HG03039 (cell line): Measurements from ENCODE around the gene SERHL2.
"Not testable (repeated sequence)": the region's sequence is repeated elsewhere in the genome, so short reads cannot be mapped to it uniquely, and the experiment has no call there.

Experiments
- ATAC-seq: cut with Tn5 transposase; IDR thresholded peaks from one replicate; pipeline ENCODE4 v1.9.1; 2021; ENCODE audit warnings: mild to moderate bottlenecking, moderate library complexity; ENCODE audit not compliant: unreplicated experiment

Gene SERHL2

DNA sequence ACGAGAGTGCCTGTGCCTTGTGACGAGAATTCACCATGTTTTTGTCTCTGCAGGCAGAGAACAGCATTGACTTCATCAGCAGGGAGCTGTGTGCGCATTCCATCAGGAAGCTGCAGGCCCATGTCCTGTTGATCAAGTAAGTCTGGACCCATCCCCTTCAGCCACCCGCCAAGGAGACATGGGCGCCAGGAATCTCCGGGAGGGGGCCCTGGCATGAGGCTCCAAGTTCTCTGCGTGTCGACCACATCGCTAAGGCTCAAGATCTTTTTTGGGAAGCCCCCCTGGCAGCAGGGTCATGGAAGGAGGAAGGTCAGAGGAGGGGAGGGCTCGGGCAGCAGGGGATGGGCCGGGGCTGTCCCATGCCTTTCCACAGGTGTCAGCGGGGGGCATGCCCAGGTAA is 17.3 kb downstream of the SERHL2 start:
- not testable (repeated sequence) for ATAC-seq

DNA sequence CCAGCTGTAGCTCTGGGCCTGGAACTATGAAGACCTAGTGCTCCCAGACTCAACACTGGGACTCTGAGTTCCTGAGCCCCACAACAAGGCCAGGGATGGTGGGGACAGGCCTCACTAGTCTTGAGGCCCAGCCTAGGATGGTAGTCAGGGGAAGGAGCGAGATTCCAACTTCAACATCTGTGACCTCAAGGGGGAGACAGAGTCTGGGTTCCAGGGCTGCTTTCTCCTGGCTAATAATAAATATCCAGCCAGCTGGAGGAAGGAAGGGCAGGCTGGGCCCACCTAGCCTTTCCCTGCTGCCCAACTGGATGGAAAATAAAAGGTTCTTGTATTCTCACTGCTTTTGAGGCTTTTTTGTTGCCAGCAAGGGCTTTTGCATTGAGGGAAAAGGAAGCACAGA is 20.3 kb downstream of the SERHL2 start:
- not testable (repeated sequence) for ATAC-seq

DNA sequence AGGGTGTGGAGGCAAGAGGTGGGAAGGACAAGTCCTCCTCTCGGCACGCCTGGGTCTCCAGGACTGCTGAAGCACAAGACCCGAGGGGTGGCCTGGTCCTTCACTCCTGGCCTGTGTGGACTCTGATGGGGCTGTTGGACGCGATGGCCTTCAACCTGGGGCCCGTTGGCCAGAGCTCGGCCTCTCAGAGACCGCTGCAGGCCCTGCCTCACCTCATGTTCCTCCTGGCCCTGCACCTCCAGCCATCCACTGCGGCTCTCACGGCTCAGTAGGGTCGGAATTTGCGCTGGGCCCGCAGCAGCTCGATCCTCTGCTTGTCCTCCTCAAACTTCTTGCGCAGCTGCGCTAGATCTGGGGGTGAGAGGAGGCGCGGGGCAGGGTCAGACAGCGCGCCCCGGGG is 20.7 kb downstream of the SERHL2 start:
- ATAC-seq = not testable (repeated sequence)

- ATAC-seq = not testable (repeated sequence)
Measured at GRCh38 chr22:42575996-42576574, 22.3 kb downstream of the SERHL2 start.

GRCh38 chr22:42577141-42577540 is 23.4 kb downstream of the SERHL2 start:
- not testable (repeated sequence) for ATAC-seq

DNA sequence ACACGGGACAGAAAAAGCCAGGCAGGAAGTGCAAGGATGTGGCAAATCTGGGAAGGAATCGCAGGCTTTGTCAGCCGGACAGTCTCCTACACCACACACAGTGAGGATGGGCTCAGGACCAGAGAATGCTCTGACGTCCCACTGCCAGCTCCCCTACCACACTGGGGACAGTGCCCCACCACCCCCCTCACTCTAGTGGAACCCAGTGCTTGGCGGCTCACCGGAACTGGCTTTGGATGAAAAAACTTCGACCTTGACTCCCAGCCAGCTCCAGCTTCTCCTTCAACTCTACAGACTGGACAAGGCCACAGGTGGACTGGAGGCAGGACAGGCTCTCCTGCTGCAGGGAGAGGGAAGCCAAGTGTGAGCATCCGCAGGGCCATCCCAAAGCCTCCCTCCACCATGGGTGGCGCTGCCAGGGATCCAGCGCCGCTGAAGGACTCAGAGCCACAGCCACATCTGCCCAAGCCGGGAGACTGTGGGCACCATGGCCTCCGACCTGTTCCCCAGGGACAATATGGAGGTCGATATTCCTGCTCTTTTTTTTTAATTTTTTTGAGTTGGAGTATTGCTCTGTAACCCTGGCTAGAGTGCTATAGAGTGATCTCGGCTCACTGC is 24.0 kb downstream of the SERHL2 start:
- ATAC-seq = no peak

DNA sequence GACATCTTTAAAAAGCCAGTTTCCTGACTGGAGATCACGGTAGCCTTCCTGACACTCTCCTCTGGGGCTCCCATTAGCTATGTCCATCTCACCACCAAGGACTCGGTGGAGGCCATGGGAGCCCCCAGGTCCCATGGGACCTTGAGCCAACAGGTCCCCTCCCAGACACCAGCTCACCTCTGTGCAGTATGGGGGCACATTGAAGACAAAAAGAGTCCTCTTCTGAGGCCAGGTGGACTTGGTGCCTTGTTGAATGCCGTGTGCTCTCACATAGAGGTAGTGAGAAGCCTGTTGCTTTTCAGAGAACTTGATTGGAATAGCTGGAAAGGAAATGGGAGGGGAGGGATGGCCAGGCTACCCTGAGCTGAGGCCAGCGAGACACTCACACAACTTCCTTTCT is 26.3 kb downstream of the SERHL2 start:
- not testable (repeated sequence) for ATAC-seq

GRCh38 chr22:42581194-42581761 is 27.5 kb downstream of the SERHL2 start:
- ATAC-seq = not testable (repeated sequence)

DNA sequence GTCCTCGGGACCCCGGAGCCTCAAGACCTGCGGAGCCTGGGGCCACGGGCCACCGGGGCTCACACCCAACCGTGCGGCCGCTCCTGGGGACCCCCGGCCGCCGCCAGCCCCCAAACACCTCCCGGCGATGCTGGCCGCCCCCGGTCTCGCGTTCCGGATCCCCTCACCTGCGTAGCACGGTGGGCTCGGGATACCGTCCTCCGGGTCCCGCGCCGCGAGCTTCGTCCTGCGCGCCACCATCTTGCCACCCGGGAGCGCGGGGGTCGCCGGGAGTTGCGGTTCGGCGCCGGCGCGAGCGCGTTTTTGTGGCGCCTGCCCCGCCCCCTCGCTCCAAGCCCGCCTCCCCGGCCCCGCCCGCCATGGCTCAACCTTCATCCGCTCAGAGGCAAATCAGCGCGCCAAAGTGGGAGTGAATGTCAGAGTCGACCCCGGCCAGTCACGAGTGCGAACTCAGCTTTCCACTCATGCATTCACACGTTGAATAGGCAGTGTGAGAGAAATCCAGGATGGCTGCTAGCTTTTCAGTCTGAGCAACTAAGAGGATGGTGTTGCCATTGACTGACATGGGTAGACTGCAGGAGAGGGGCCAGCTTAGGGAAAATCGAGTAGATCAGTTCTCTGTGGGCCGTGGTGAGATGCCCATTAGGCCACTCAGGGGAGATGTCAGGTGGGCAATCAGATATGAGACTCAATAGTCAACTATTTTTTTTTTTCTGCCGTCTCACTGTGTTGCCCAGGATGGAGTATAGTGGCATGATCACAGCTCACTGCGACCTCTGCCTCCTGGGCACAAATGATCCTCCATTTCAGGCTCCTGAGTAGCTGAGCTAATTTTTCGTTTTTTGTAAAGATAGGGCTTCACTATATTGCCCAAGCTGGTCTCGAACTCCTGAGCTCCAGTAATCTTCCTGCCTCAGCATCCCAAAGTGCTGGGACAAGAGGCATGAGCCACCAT is 28.3 kb downstream of the SERHL2 start:
- peak; percentile 46 for ATAC-seq

DNA sequence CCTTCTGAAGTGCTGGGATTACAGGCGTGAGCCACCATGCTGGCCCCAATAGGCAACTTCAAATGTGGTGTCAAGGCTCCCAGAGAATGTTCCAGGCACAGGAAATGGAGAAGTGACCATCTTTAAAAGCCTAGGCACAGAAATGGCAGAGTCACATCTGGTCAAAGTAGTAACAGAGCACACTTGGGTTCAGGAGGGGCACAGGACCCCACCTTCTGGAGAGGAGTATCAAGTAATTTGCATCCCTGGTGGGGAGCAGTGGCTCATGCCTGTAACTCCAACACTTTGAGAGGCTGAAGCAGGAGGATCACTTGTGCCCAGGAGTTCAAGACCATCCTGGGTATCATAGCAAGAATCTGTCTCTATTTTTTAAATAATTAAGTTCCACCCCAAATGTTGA is 29.2 kb downstream of the SERHL2 start:
- ATAC-seq = no peak

GRCh38 chr22:42584364-42584940 is 30.7 kb downstream of the SERHL2 start:
- no peak for ATAC-seq

- no peak for ATAC-seq
Measured at GRCh38 chr22:42585096-42585495, 31.3 kb downstream of the SERHL2 start.

GRCh38 chr22:42586381-42586780 is 32.6 kb downstream of the SERHL2 start:
- no peak for ATAC-seq

GRCh38 chr22:42587588-42588175 is 33.9 kb downstream of the SERHL2 start:
- no peak for ATAC-seq

GRCh38 chr22:42591987-42592386 is 38.2 kb downstream of the SERHL2 start:
- ATAC-seq = no peak

- no peak for ATAC-seq
Measured at GRCh38 chr22:42595434-42595833, 41.7 kb downstream of the SERHL2 start.

GRCh38 chr22:42596336-42596735 is 42.6 kb downstream of the SERHL2 start:
- no peak for ATAC-seq

- ATAC-seq = no peak
Measured at GRCh38 chr22:42596863-42597530, 43.2 kb downstream of the SERHL2 start.

DNA sequence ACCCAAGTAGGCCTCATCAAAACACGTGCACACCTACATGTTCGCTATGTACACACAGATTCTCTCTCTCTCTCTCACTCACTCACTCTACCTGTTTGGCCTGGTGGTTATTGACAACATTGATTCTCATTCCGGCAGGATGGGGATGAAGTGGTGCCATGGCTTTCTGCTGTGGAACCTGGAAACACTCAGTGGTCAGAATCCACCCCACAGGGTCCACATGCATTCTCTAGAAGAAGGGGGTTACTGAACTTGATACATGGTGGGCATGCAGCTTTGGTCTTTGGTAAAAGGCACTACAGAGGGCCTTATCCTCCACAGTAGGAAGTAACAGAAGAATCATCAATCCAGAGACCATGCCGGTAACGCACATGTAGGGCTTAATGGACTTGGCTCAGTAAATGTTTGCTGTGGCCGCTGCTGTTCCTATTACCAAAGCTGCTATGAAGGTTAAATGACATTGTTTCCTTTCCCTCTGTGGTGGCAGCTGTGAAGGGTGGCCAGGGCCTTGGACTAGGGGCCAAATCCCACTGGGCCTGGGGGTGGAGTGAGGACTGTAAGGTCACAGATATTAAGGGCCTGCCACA is 48.2 kb downstream of the SERHL2 start:
- no peak for ATAC-seq

DNA sequence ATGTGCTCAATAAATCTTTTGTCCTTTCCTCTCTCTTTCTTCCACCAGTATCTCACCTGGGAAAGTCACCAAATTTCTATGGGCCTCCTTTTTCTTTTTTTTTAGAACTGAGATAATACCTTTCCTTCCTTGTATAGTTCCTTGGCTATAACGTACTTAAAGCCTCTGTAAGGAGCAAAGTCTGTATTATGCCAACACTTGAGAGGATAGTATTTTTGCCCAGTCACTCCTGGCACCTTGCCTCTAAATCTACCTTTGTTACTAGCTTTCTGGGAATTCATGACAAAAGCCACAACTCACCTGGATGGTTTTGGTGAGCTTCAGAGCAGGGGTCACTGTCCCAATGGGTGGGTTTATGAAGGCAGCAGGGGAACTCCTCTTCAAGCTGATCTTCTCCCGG is 48.7 kb downstream of the SERHL2 start:
- no peak for ATAC-seq
